ENCODE measurements around the gene MAGI2.

Gene MAGI2

GRCh38 chr7:78770422-78771410, 682.8 kb downstream of the MAGI2 start:
- Histone ChIP-seq H3K4me1 (ENCODE audit: control insufficient read depth in 2 of 2, insufficient read depth in 1 of 2, low read depth in 1 of 2, low read length in 2 of 2) (peaks cover 7 to 14% of the 10 kb centered on the region in 2 donors), H2BK120ac (ENCODE audit: low read depth, low read length) (no peak overlapping the region), H3K14ac (ENCODE audit: low read length) (no peak overlapping the region), H3K4me3 (ENCODE audit: low read length in 2 of 2) (peak overlapping the region; percentile 49 to 66), H3K4ac (ENCODE audit: low read length) (no peak overlapping the region), H2BK15ac (ENCODE audit: low read length) (no peak overlapping the region), H3K9ac (ENCODE audit: low read depth, low read length, poor library complexity) (no peak overlapping the region), H3K4me2 (ENCODE audit: insufficient read depth, low read length, poor library complexity, severe bottlenecking) (peak overlapping the region; percentile 66), H4K91ac (ENCODE audit: low read depth, low read length, poor library complexity) (no peak overlapping the region), H3K27me3 (ENCODE audit: control insufficient read depth in 3 of 3, insufficient read depth in 3 of 3, low read depth in 1 of 3, low read length in 3 of 3) (no peaks in the 10 kb centered on the region), H3K23ac (ENCODE audit: low read depth, low read length, poor library complexity) (no peak overlapping the region), H4K8ac (ENCODE audit: low read depth, low read length) (no peak overlapping the region), H2BK5ac (ENCODE audit: low read length) (no peak overlapping the region), H3K36me3 (replicated peaks in 1 of 2; ENCODE audit: control insufficient read depth in 2 of 2, insufficient read depth in 2 of 2, low read length in 2 of 2) (no peaks in the 10 kb centered on the region), H3K79me1 (ENCODE audit: low read depth, low read length) (no peaks in the 10 kb centered on the region), H2BK12ac (ENCODE audit: low read length) (no peak overlapping the region), H3K18ac (ENCODE audit: low read length) (peak overlapping the region; percentile 73), H2AFZ (ENCODE audit: low read length) (peak overlapping the region; percentile 79), H3K27ac (replicated peaks; ENCODE audit: low read length) (no peak overlapping the region), H3K9me3 (replicated peaks in 1 of 2; ENCODE audit: control insufficient read depth in 2 of 2, insufficient read depth in 1 of 2, low read depth in 1 of 2, low read length in 2 of 2) (no peaks in the 10 kb centered on the region), H2AK5ac (ENCODE audit: low read depth, low read length) (no peak overlapping the region)
- DNase-seq (ENCODE audit: low spot score), result no peak
- no CpG with 5 or more reads among the region's 16 CpGs for WGBS, 2 donors (ENCODE audit: extremely low coverage in 2 of 2, insufficient read length in 2 of 2, insufficient replicate concordance in 1 of 2)

DNA sequence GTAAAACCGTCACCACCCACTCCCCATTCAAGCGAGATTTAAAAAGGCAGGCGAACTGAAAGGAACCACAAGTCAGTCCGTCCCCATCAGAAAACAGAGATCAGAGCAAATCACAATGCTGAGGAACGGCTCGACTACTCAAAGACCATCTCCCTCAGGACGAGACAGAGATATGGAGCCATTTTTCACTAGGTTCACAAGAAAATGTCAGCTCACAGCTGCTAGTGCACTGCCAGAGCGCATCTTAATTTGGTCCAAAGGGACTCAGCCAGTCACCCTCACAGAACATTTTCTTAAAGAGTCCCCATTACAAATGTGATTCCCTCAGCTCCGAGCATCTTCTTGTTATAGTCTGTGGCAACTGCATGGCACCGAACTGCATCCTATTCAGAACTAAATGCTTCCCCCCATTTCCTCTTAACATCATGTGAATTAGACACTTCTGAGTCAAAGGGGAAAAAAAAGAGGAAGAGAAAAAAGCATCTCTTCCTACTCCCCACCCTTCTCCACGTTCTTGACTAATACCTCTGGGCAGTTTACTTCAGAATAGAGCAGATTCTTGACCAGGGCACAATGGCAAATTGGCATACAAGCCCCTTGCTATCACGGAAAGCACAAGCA, 683.9 kb downstream of the MAGI2 start:
- no peaks in the 10 kb centered on the region for H3K79me1 ChIP-seq (ENCODE audit: low read depth, low read length)
- no peak overlapping the region for H2BK12ac ChIP-seq (ENCODE audit: low read length)
- no peaks in the 10 kb centered on the region for H3K9me3 ChIP-seq (replicated peaks in 1 of 2; ENCODE audit: control insufficient read depth in 2 of 2, insufficient read depth in 1 of 2, low read depth in 1 of 2, low read length in 2 of 2)
- no peak overlapping the region for H3K4ac ChIP-seq (ENCODE audit: low read length)
- H4K8ac ChIP-seq (ENCODE audit: low read depth, low read length), result no peak overlapping the region
- peak overlapping the region; percentile 61 for H3K4me2 ChIP-seq (ENCODE audit: insufficient read depth, low read length, poor library complexity, severe bottlenecking)
- peaks cover 7 to 14% of the 10 kb centered on the region in 2 donors for H3K4me1 ChIP-seq (ENCODE audit: control insufficient read depth in 2 of 2, insufficient read depth in 1 of 2, low read depth in 1 of 2, low read length in 2 of 2)
- no peak overlapping the region for H3K14ac ChIP-seq (ENCODE audit: low read length)
- H3K23ac ChIP-seq (ENCODE audit: low read depth, low read length, poor library complexity), result no peak overlapping the region
- no peak overlapping the region for H3K27ac ChIP-seq (replicated peaks; ENCODE audit: low read length)
- no peak overlapping the region for H4K91ac ChIP-seq (ENCODE audit: low read depth, low read length, poor library complexity)
- no peak overlapping the region for H3K18ac ChIP-seq (ENCODE audit: low read length)
- peak overlapping the region; percentile 79 for H2AFZ ChIP-seq (ENCODE audit: low read length)
- no peak overlapping the region for H2BK120ac ChIP-seq (ENCODE audit: low read depth, low read length)
- WGBS, 2 donors (ENCODE audit: extremely low coverage in 2 of 2, insufficient read length in 2 of 2, insufficient replicate concordance in 1 of 2), result no CpG with 5 or more reads among the region's 12 CpGs
- H3K27me3 ChIP-seq (ENCODE audit: control insufficient read depth in 3 of 3, insufficient read depth in 3 of 3, low read depth in 1 of 3, low read length in 3 of 3), result no peaks in the 10 kb centered on the region
- no peaks in the 10 kb centered on the region for H3K36me3 ChIP-seq (replicated peaks in 1 of 2; ENCODE audit: control insufficient read depth in 2 of 2, insufficient read depth in 2 of 2, low read length in 2 of 2)
- H2AK5ac ChIP-seq (ENCODE audit: low read depth, low read length), result no peak overlapping the region
- no peak overlapping the region for H3K9ac ChIP-seq (ENCODE audit: low read depth, low read length, poor library complexity)
- DNase-seq (ENCODE audit: low spot score), result peak; percentile 12
- no peak overlapping the region for H2BK15ac ChIP-seq (ENCODE audit: low read length)
- H2BK5ac ChIP-seq (ENCODE audit: low read length), result no peak overlapping the region
- H3K4me3 ChIP-seq (ENCODE audit: low read length in 2 of 2), result peak overlapping the region; percentile 49 to 74

GRCh38 chr7:78768859-78769258, 684.6 kb downstream of the MAGI2 start:
- Histone ChIP-seq H2AK5ac (ENCODE audit: low read depth, low read length) (no peak overlapping the region), H3K27ac (replicated peaks; ENCODE audit: low read length) (no peak overlapping the region), H3K36me3 (replicated peaks in 1 of 2; ENCODE audit: control insufficient read depth in 2 of 2, insufficient read depth in 2 of 2, low read length in 2 of 2) (no peaks in the 10 kb centered on the region), H2AFZ (ENCODE audit: low read length) (peak overlapping the region; percentile 79), H3K9me3 (replicated peaks in 1 of 2; ENCODE audit: control insufficient read depth in 2 of 2, insufficient read depth in 1 of 2, low read depth in 1 of 2, low read length in 2 of 2) (no peaks in the 10 kb centered on the region), H3K18ac (ENCODE audit: low read length) (no peak overlapping the region), H3K9ac (ENCODE audit: low read depth, low read length, poor library complexity) (no peak overlapping the region), H4K8ac (ENCODE audit: low read depth, low read length) (no peak overlapping the region), H3K14ac (ENCODE audit: low read length) (no peak overlapping the region), H3K4me2 (ENCODE audit: insufficient read depth, low read length, poor library complexity, severe bottlenecking) (peak overlapping the region; percentile 61), H3K4me1 (ENCODE audit: control insufficient read depth in 2 of 2, insufficient read depth in 1 of 2, low read depth in 1 of 2, low read length in 2 of 2) (peaks cover 7 to 14% of the 10 kb centered on the region in 2 donors), H3K79me1 (ENCODE audit: low read depth, low read length) (no peaks in the 10 kb centered on the region), H3K4me3 (ENCODE audit: low read length in 2 of 2) (peak overlapping the region in 1 of 2 donors; percentile 49), H3K23ac (ENCODE audit: low read depth, low read length, poor library complexity) (no peak overlapping the region), H3K4ac (ENCODE audit: low read length) (no peak overlapping the region), H4K91ac (ENCODE audit: low read depth, low read length, poor library complexity) (no peak overlapping the region), H2BK5ac (ENCODE audit: low read length) (no peak overlapping the region), H2BK120ac (ENCODE audit: low read depth, low read length) (no peak overlapping the region), H2BK15ac (ENCODE audit: low read length) (no peak overlapping the region), H3K27me3 (ENCODE audit: control insufficient read depth in 3 of 3, insufficient read depth in 3 of 3, low read depth in 1 of 3, low read length in 3 of 3) (no peaks in the 10 kb centered on the region), H2BK12ac (ENCODE audit: low read length) (no peak overlapping the region)
- WGBS, 2 donors (ENCODE audit: extremely low coverage in 2 of 2, insufficient read length in 2 of 2, insufficient replicate concordance in 1 of 2), result no CpG with 5 or more reads among the region's 6 CpGs
- DNase-seq (ENCODE audit: low spot score), result no peak

Data from neuronal stem cell (in vitro differentiated cells).